Neutrophil (primary cell): Measurements from ENCODE around the gene PRPSAP2.
"Not testable (repeated sequence)": the region's sequence is repeated elsewhere in the genome, so short reads cannot be mapped to it uniquely, and the experiment has no call there.

Experiments used
- H3K27ac ChIP-seq: fragments of 200-600 bp; sonication (generic); 2 replicates; pipeline ENCODE4 v1.5.1; 2016; ENCODE audit warnings: mild to moderate bottlenecking, moderate library complexity
- H3K27me3 ChIP-seq: fragments of 200-600 bp; sonication (generic); 2 replicates; pipeline ENCODE4 v1.6.0; 2016; ENCODE audit warnings: mild to moderate bottlenecking
- H3K36me3 ChIP-seq: fragments of 200-600 bp; sonication (generic); 2 replicates; pipeline ENCODE4 v1.5.1; 2017
- H3K4me1 ChIP-seq, 2 experiments: fragments of 200-600 bp in 1 of 2; sonication (generic) in 1 of 2; 1 replicate in 1 of 2; 2 replicates in 1 of 2; pipeline versions ENCODE4 v1.5.1 to v1.6.1; 2013 to 2016; ENCODE audit warnings: low read depth in 1 of 2, low read length in 1 of 2, mild to moderate bottlenecking in 1 of 2, moderate library complexity in 1 of 2; ENCODE audit not compliant: control insufficient read depth in 1 of 2, insufficient read depth in 1 of 2
- H3K4me3 ChIP-seq, 2 experiments: fragments of 200-600 bp in 1 of 2; sonication (generic) in 1 of 2; 1 replicate in 1 of 2; 2 replicates in 1 of 2; pipeline ENCODE4 v1.5.1; 2013 to 2016; ENCODE audit warnings: low read depth in 1 of 2, low read length in 1 of 2, mild to moderate bottlenecking in 1 of 2, moderate library complexity in 1 of 2
- H3K9me3 ChIP-seq: fragments of 200-600 bp; sonication (generic); 2 replicates; pipeline ENCODE4 v1.5.1; 2016
- TF ChIP-seq, protein P1 (sequence below): fragments of 200-600 bp; sonication (generic); IDR thresholded peaks from 2 replicates; pipeline ENCODE4 v1.5.1; 2016; ENCODE audit warnings: antibody characterized with exemption

PRPSAP2 gene, protein sequence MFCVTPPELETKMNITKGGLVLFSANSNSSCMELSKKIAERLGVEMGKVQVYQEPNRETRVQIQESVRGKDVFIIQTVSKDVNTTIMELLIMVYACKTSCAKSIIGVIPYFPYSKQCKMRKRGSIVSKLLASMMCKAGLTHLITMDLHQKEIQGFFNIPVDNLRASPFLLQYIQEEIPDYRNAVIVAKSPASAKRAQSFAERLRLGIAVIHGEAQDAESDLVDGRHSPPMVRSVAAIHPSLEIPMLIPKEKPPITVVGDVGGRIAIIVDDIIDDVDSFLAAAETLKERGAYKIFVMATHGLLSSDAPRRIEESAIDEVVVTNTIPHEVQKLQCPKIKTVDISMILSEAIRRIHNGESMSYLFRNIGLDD

DNA sequence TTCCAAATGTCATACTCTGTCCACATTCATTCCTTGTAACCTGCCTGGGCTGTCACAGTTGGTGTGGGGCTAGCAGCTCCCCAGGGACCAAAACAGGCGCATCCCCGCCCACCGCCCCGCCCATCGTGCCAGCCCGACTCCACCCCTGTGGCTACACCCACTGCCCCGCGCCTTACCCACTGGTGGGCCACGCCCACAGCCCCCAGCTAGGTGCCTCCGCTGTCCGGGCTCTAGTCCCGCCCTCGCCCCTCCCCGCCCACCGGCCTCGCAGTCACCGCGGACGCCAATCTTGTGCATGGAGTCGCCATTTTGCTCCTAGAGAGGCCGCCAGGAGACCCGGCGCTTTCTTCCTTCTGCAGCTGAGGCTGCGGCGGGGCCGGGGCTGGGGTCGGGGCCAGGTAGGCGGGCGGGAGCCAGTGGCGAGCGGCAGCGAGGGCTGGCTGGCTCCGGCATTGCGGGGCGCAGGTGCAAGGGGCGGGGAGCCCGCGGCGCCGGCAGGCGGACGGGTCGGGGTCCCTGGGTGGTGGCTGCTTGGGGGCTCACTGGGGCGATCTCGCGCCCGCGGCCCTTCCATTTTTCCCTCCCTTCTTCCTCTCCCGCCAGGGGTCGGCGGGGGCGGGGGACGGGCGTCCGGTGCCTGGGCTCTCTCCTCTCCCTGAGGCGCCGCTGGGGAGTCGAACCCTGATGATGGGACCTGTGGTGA is at the start of gene PRPSAP2:
TSS of gene PRPSAP2 (plus strand) at position 268 of the 703 bp plus-strand sequence. CDS start 7,703 bp downstream, outside the sequence.
- H3K27ac ChIP-seq = peak within 1 kb of the TSS; percentile 80
- peaks cover 36 to 38% of the 10 kb centered on the region in 2 experiments for H3K4me1 ChIP-seq
- no peaks in the 10 kb centered on the region for H3K9me3 ChIP-seq
- H3K36me3 ChIP-seq = no peaks in the 10 kb centered on the region
- TF ChIP-seq, protein P1, sequence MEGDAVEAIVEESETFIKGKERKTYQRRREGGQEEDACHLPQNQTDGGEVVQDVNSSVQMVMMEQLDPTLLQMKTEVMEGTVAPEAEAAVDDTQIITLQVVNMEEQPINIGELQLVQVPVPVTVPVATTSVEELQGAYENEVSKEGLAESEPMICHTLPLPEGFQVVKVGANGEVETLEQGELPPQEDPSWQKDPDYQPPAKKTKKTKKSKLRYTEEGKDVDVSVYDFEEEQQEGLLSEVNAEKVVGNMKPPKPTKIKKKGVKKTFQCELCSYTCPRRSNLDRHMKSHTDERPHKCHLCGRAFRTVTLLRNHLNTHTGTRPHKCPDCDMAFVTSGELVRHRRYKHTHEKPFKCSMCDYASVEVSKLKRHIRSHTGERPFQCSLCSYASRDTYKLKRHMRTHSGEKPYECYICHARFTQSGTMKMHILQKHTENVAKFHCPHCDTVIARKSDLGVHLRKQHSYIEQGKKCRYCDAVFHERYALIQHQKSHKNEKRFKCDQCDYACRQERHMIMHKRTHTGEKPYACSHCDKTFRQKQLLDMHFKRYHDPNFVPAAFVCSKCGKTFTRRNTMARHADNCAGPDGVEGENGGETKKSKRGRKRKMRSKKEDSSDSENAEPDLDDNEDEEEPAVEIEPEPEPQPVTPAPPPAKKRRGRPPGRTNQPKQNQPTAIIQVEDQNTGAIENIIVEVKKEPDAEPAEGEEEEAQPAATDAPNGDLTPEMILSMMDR = peak; percentile 42
- H3K4me3 ChIP-seq = peak within 1 kb of the TSS; percentile 73 to 82
- no peaks in the 10 kb centered on the region for H3K27me3 ChIP-seq

DNA sequence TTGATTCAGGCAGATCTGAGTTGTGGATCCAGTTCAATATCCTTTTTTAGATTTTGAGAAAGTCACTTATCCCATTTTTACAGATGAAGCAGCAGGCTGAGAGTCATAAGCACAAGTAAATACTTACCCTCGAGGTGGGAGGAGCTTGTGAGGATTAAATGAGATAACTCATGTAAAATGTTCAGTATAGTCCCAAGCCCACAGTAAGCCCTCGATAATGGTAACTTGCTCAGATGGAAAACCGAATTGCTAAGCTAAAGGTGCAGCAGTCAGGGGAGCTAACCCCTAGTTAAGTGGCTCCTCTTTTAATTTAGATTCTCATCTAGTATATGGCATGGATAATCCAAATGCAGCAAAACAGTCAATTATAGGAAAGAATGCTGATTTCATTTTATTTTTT is 42.0 kb upstream of the PRPSAP2 start:
- not testable (repeated sequence) for H3K9me3 ChIP-seq, H3K4me3 ChIP-seq, H3K36me3 ChIP-seq, H3K4me1 ChIP-seq, H3K27ac ChIP-seq, H3K27me3 ChIP-seq

DNA sequence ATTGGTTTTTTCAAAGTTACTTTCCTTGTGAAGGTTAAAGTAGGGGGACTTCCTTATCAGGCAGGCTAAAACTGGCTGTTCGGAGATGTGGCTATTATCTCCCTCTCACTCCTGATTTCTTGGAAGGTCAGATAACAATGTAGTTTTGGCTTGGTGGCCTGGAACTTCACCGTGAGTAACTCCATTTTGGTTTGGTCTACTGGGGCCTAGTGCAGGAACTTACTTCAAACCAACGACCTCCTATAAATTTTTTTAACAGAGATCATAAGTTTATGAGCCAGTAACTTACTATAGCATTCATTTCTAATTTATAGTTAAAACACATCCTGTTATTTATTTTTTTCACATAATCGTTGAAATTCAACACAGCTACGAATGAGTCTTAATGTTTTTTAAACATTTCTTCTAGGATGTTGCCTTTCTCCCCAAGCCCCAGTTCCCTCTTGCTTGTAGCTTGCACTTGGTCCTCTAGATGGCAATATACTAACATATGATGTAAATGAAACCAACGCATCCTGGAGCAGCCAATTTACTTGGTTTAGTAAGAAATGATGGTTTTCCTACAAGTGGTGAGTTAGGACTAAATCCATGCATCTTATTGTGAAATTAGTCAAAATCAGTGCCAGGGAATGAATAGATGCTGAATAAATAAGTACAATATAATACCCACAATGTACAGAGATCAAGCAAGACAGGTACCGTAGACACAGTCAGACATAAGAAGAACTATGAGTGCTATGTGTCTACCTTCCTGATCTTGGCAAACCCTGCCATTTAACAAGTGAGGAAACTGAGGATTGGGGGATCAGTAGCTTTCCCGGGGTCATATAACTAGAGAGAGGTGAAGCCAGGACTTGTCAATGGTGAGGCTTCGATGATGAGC is 41.2 kb upstream of the PRPSAP2 start:
- H3K9me3 ChIP-seq, H3K27ac ChIP-seq, H3K27me3 ChIP-seq, H3K4me1 ChIP-seq, H3K4me3 ChIP-seq, H3K36me3 ChIP-seq: not testable (repeated sequence)
- TF ChIP-seq, protein P1 = peak; percentile 35

DNA sequence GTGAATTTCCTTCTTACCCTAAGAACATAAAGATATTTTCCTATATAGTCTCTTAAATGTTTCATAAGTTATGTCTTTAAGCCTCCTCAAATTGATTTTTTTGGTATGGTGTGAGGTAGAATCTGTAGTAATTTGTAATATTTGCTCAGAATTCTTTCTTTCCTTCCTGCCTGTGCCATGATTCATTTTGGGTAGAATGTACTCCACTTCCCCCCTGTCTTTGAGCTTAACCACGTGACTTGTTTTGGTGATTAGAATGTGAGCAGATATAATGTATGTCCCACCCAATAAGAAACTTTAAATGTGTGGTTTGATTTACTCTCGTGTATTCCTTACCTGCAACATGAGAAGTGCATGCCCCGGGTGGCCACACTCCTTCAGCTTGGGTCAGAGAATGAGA is 36.5 kb upstream of the PRPSAP2 start:
- not testable (repeated sequence) for H3K4me1 ChIP-seq, H3K36me3 ChIP-seq, H3K4me3 ChIP-seq, H3K27me3 ChIP-seq, H3K27ac ChIP-seq, H3K9me3 ChIP-seq

DNA sequence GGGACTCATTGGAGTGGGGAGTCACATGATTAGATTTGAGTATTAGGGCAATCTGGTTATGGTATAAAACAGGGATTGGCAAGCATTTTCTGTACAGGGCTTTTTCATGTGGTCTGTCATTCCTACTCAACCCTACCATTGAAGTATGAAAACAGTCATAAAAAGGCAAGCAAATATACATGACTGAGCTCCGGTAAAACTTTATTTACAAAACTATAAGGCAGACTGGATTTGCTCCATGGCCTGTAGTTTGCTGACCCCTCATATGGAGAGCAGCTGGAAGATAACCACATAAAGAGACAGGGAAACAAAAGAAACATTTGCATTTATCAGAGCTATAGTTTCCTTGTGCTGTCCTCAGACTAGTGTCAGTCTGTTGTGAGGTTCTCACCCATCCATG is 30.3 kb upstream of the PRPSAP2 start:
- H3K27me3 ChIP-seq, H3K36me3 ChIP-seq, H3K4me1 ChIP-seq: not testable (repeated sequence)

DNA sequence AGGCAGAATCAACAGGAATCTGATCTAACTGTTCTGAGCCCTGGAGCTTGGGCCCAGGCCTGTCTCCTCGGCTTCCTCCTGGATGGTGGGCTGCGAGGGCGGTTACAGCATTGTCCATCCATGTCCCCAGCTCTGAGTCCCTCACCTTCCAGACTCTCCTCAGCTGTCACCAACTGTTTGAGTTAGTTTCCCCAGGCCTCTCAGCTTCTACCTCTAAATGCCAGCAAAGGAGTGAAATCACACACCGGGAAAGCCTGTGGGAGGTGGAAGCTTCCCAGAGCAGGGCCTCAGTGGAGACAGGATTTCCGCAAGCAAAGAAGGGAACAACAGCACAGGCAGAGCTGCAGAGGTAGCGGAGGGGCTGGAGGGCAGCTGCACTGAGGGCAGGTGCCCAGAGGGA is 9.4 kb upstream of the PRPSAP2 start:
- TF ChIP-seq, protein P1 = no peak

More for the DNA sequence above, 30.3 kb upstream of the PRPSAP2 start:
- H3K27ac ChIP-seq, H3K9me3 ChIP-seq, H3K4me3 ChIP-seq: not testable (repeated sequence)

More for the DNA sequence above, 9.4 kb upstream of the PRPSAP2 start:
- H3K4me3 ChIP-seq = no peak overlapping the region
- H3K9me3 ChIP-seq = no peaks in the 10 kb centered on the region
- H3K36me3 ChIP-seq = no peaks in the 10 kb centered on the region
- no peak overlapping the region for H3K27ac ChIP-seq
- no peaks in the 10 kb centered on the region for H3K4me1 ChIP-seq
- H3K27me3 ChIP-seq = no peaks in the 10 kb centered on the region
